NT2/D1 (cell line): Measurements from ENCODE around the gene GTSE1.

Experiments used
- DNase-seq: peaks from one replicate; pipeline ENCODE4 v3.0.0-alpha.2; 2011; ENCODE audit warnings: low read depth, low spot score
- H3K27me3 ChIP-seq: 2 replicates; pipeline ENCODE4 v1.6.0; 2011; ENCODE audit warnings: mild to moderate bottlenecking; ENCODE audit not compliant: insufficient read length, insufficient read depth
- H3K36me3 ChIP-seq: 2 replicates; pipeline ENCODE4 v1.6.1; 2011; ENCODE audit warnings: mild to moderate bottlenecking, low read length, mixed read lengths; ENCODE audit not compliant: insufficient read depth, insufficient read length
- H3K4me1 ChIP-seq: 2 replicates; pipeline ENCODE4 v1.5.1; 2011; ENCODE audit not compliant: insufficient read depth, insufficient read length
- H3K4me3 ChIP-seq: 2 replicates; pipeline ENCODE4 v1.5.1; 2011; ENCODE audit warnings: low read depth; ENCODE audit not compliant: insufficient read length
- H3K9ac ChIP-seq: 2 replicates; pipeline ENCODE4 v1.6.0; 2011; ENCODE audit warnings: low read depth; ENCODE audit not compliant: insufficient read length
- H3K9me3 ChIP-seq: 2 replicates; pipeline ENCODE4 v1.5.1; 2011; ENCODE audit warnings: mild to moderate bottlenecking, low read length; ENCODE audit not compliant: insufficient read depth
- SUZ12 ChIP-seq: IDR thresholded peaks from 2 replicates; pipeline ENCODE4 v1.6.1; 2011; ENCODE audit not compliant: insufficient read length, insufficient read depth; ENCODE audit errors: extremely low read depth
- YY1 ChIP-seq: IDR thresholded peaks from 2 replicates; pipeline ENCODE4 v1.6.1; 2011; ENCODE audit not compliant: insufficient read length, insufficient read depth
- ZNF274 ChIP-seq: IDR thresholded peaks from 2 replicates; pipeline ENCODE4 v1.6.1; 2011; ENCODE audit warnings: mild to moderate bottlenecking, low read depth, low read length

Gene GTSE1

GRCh38 chr22:46275455-46276122 is 21.1 kb upstream of the GTSE1 start:
- TF ChIP-seq ZNF274 (no peak), SUZ12 (no peak), YY1 (no peak)
- no peak for DNase-seq
- no peaks in the 10 kb centered on the region for H3K27me3 ChIP-seq
- H3K36me3 ChIP-seq, result peaks cover 73% of the 10 kb centered on the region
- no peak overlapping the region for H3K4me3 ChIP-seq
- H3K4me1 ChIP-seq, result no peaks in the 10 kb centered on the region
- H3K9ac ChIP-seq, result no peak overlapping the region
- peaks cover 8% of the 10 kb centered on the region; the same call in 1 of the 2 replicates for H3K9me3 ChIP-seq

- H3K9ac ChIP-seq, result no peak overlapping the region
- H3K36me3 ChIP-seq, result peaks cover 81% of the 10 kb centered on the region
- H3K9me3 ChIP-seq, result peaks cover 8% of the 10 kb centered on the region; the same call in 1 of the 2 replicates
- H3K4me1 ChIP-seq, result no peaks in the 10 kb centered on the region
- no peaks in the 10 kb centered on the region for H3K27me3 ChIP-seq
- DNase-seq, result no peak
- H3K4me3 ChIP-seq, result no peak overlapping the region
- TF ChIP-seq ZNF274 (no peak), YY1 (no peak), SUZ12 (no peak)
Observed at GRCh38 chr22:46276563-46276962, 20.1 kb upstream of the GTSE1 start.

GRCh38 chr22:46278656-46279645 is 17.7 kb upstream of the GTSE1 start:
- H3K9ac ChIP-seq, result no peak overlapping the region
- no peaks in the 10 kb centered on the region for H3K27me3 ChIP-seq
- H3K4me1 ChIP-seq, result no peaks in the 10 kb centered on the region
- DNase-seq, result no peak
- TF ChIP-seq SUZ12 (no peak), YY1 (no peak), ZNF274 (no peak)
- peaks cover 8% of the 10 kb centered on the region; the same call in 1 of the 2 replicates for H3K9me3 ChIP-seq
- H3K36me3 ChIP-seq, result peaks cover 77% of the 10 kb centered on the region
- no peak overlapping the region for H3K4me3 ChIP-seq

GRCh38 chr22:46280063-46280817 is 16.4 kb upstream of the GTSE1 start:
- TF ChIP-seq YY1, result no peak
- no peak for TF ChIP-seq SUZ12
- no peak for TF ChIP-seq ZNF274
- H3K9ac ChIP-seq, result no peak overlapping the region
- H3K36me3 ChIP-seq, result peaks cover 81% of the 10 kb centered on the region
- no peak for DNase-seq
- H3K4me1 ChIP-seq, result no peaks in the 10 kb centered on the region
- peaks cover 6% of the 10 kb centered on the region; the same call in 1 of the 2 replicates for H3K9me3 ChIP-seq
- no peaks in the 10 kb centered on the region for H3K27me3 ChIP-seq
- no peak overlapping the region for H3K4me3 ChIP-seq

- H3K4me1 ChIP-seq, result no peaks in the 10 kb centered on the region
- no peak overlapping the region for H3K4me3 ChIP-seq
- no peaks in the 10 kb centered on the region for H3K27me3 ChIP-seq
- H3K36me3 ChIP-seq, result peaks cover 73% of the 10 kb centered on the region
- no peak overlapping the region for H3K9ac ChIP-seq
- H3K9me3 ChIP-seq, result no peaks in the 10 kb centered on the region
- TF ChIP-seq ZNF274 (no peak), SUZ12 (no peak), YY1 (no peak)
- no peak for DNase-seq
Observed at GRCh38 chr22:46280999-46281623, 15.6 kb upstream of the GTSE1 start.

- Histone ChIP-seq H3K4me1 (no peaks in the 10 kb centered on the region), H3K36me3 (peaks cover 75% of the 10 kb centered on the region), H3K9me3 (no peaks in the 10 kb centered on the region), H3K4me3 (no peak overlapping the region), H3K27me3 (no peaks in the 10 kb centered on the region), H3K9ac (no peak overlapping the region)
- DNase-seq, result no peak
- no peak for TF ChIP-seq YY1
- TF ChIP-seq ZNF274, result no peak
- TF ChIP-seq SUZ12, result no peak
Observed at GRCh38 chr22:46281866-46282678, 14.6 kb upstream of the GTSE1 start.
